ENCODE data around the gene HIGD1B. TPM values are rescaled to one million over a fixed set of nuclear protein-coding genes. Genes with fewer than 3 reads are reported as not detected.

HIGD1B gene
- polyA plus RNA-seq, 1 donor from 2014 or later, result not detected

- no peak overlapping the region for H2AFZ ChIP-seq (ENCODE audit: low read depth, low read length)
- no peaks in the 10 kb centered on the region for H3K9me3 ChIP-seq (ENCODE audit: low read length)
- H4K20me1 ChIP-seq (ENCODE audit: insufficient read depth), result no peaks in the 10 kb centered on the region
- no peak overlapping the region for H3K4me3 ChIP-seq (ENCODE audit: low read length)
- H3K79me2 ChIP-seq (replicated peaks; ENCODE audit: insufficient read depth, low read length), result no peaks in the 10 kb centered on the region
- H3K36me3 ChIP-seq (ENCODE audit: insufficient read depth, low read length), result no peaks in the 10 kb centered on the region
- no peak for TF ChIP-seq POLR2AphosphoS5 (IDR thresholded peaks at IDR 0.05)
- TF ChIP-seq, protein P1, sequence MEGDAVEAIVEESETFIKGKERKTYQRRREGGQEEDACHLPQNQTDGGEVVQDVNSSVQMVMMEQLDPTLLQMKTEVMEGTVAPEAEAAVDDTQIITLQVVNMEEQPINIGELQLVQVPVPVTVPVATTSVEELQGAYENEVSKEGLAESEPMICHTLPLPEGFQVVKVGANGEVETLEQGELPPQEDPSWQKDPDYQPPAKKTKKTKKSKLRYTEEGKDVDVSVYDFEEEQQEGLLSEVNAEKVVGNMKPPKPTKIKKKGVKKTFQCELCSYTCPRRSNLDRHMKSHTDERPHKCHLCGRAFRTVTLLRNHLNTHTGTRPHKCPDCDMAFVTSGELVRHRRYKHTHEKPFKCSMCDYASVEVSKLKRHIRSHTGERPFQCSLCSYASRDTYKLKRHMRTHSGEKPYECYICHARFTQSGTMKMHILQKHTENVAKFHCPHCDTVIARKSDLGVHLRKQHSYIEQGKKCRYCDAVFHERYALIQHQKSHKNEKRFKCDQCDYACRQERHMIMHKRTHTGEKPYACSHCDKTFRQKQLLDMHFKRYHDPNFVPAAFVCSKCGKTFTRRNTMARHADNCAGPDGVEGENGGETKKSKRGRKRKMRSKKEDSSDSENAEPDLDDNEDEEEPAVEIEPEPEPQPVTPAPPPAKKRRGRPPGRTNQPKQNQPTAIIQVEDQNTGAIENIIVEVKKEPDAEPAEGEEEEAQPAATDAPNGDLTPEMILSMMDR (IDR thresholded peaks at IDR 0.05; ENCODE audit: poor library complexity, severe bottlenecking), result no peak
- no peak for TF ChIP-seq MXI1 (conservative IDR thresholded peaks at IDR 0.05; ENCODE audit: poor library complexity, severe bottlenecking)
- TF ChIP-seq SMC3 (conservative IDR thresholded peaks at IDR 0.05; ENCODE audit: poor library complexity), result no peak
- TF ChIP-seq EZH2 (IDR thresholded peaks at IDR 0.05; ENCODE audit: borderline replicate concordance, insufficient read depth, low read length, poor library complexity, severe bottlenecking), result no peak
- TF ChIP-seq, protein P2, sequence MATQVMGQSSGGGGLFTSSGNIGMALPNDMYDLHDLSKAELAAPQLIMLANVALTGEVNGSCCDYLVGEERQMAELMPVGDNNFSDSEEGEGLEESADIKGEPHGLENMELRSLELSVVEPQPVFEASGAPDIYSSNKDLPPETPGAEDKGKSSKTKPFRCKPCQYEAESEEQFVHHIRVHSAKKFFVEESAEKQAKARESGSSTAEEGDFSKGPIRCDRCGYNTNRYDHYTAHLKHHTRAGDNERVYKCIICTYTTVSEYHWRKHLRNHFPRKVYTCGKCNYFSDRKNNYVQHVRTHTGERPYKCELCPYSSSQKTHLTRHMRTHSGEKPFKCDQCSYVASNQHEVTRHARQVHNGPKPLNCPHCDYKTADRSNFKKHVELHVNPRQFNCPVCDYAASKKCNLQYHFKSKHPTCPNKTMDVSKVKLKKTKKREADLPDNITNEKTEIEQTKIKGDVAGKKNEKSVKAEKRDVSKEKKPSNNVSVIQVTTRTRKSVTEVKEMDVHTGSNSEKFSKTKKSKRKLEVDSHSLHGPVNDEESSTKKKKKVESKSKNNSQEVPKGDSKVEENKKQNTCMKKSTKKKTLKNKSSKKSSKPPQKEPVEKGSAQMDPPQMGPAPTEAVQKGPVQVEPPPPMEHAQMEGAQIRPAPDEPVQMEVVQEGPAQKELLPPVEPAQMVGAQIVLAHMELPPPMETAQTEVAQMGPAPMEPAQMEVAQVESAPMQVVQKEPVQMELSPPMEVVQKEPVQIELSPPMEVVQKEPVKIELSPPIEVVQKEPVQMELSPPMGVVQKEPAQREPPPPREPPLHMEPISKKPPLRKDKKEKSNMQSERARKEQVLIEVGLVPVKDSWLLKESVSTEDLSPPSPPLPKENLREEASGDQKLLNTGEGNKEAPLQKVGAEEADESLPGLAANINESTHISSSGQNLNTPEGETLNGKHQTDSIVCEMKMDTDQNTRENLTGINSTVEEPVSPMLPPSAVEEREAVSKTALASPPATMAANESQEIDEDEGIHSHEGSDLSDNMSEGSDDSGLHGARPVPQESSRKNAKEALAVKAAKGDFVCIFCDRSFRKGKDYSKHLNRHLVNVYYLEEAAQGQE (IDR thresholded peaks at IDR 0.05; ENCODE audit: borderline replicate concordance), result no peak
- TF ChIP-seq EP300 (conservative IDR thresholded peaks at IDR 0.05; ENCODE audit: poor library complexity, severe bottlenecking), result no peak
- TF ChIP-seq RAD21 (conservative IDR thresholded peaks at IDR 0.05), result no peak
- TF ChIP-seq TAF1 (IDR thresholded peaks at IDR 0.05; ENCODE audit: low read depth), result no peak
- H3K4me2 ChIP-seq (ENCODE audit: low read length), result no peak overlapping the region
- H3K9me2 ChIP-seq (ENCODE audit: insufficient read depth, low read length), result no peaks in the 10 kb centered on the region
- H3K27me3 ChIP-seq (ENCODE audit: insufficient read depth, low read depth, low read length), result no peaks in the 10 kb centered on the region
- H3F3A ChIP-seq (ENCODE audit: insufficient read depth, low read length, poor library complexity, severe bottlenecking), result no peaks in the 10 kb centered on the region
- no peak overlapping the region for H3K27ac ChIP-seq (ENCODE audit: low read length)
- no peak overlapping the region for H3K9ac ChIP-seq (ENCODE audit: low read length)
These were observed 3.3 kb upstream of the HIGD1B start for GRCh38 chr17:44844390-44844830.

GRCh38 chr17:44846206-44846605, 1.5 kb upstream of the HIGD1B start:
- no peaks in the 10 kb centered on the region for H3K27me3 ChIP-seq (ENCODE audit: insufficient read depth, low read depth, low read length)
- no peak overlapping the region for H3K4me3 ChIP-seq (ENCODE audit: low read length)
- H2AFZ ChIP-seq (ENCODE audit: low read depth, low read length), result no peak overlapping the region
- no peaks in the 10 kb centered on the region for H3F3A ChIP-seq (ENCODE audit: insufficient read depth, low read length, poor library complexity, severe bottlenecking)
- H3K27ac ChIP-seq (ENCODE audit: low read length), result no peak overlapping the region
- no peaks in the 10 kb centered on the region for H3K79me2 ChIP-seq (replicated peaks; ENCODE audit: insufficient read depth, low read length)
- H3K36me3 ChIP-seq (ENCODE audit: insufficient read depth, low read length), result no peaks in the 10 kb centered on the region
- no peaks in the 10 kb centered on the region for H4K20me1 ChIP-seq (ENCODE audit: insufficient read depth)
- H3K9me3 ChIP-seq (ENCODE audit: low read length), result no peaks in the 10 kb centered on the region
- TF ChIP-seq, protein P2 (IDR thresholded peaks at IDR 0.05; ENCODE audit: borderline replicate concordance), result no peak
- TF ChIP-seq EP300 (conservative IDR thresholded peaks at IDR 0.05; ENCODE audit: poor library complexity, severe bottlenecking), result no peak
- TF ChIP-seq, protein P1 (IDR thresholded peaks at IDR 0.05; ENCODE audit: poor library complexity, severe bottlenecking), result no peak
- no peak for TF ChIP-seq RAD21 (conservative IDR thresholded peaks at IDR 0.05)
- no peak for TF ChIP-seq POLR2AphosphoS5 (IDR thresholded peaks at IDR 0.05)
- TF ChIP-seq EZH2 (IDR thresholded peaks at IDR 0.05; ENCODE audit: borderline replicate concordance, insufficient read depth, low read length, poor library complexity, severe bottlenecking), result no peak
- no peak overlapping the region for H3K4me2 ChIP-seq (ENCODE audit: low read length)
- no peaks in the 10 kb centered on the region for H3K9me2 ChIP-seq (ENCODE audit: insufficient read depth, low read length)
- no peak overlapping the region for H3K9ac ChIP-seq (ENCODE audit: low read length)

All from neural cell (in vitro differentiated cells).